CD4-positive, alpha-beta T cell treated with Interleukin-6 at 100 ng/mL for 8 hours (primary cell): ENCODE data around the gene ABTB1.
"Not testable (repeated sequence)": the region's sequence is repeated elsewhere in the genome, so short reads cannot be mapped to it uniquely, and the experiment has no call there.

Experiments
- DNase-seq: peaks from one replicate; pipeline ENCODE4 v3.0.0-alpha.2; 2020; ENCODE audit warnings: mixed read lengths, low spot score

ABTB1 gene

GRCh38 chr3:127704840-127705239, 32.1 kb downstream of the ABTB1 start:
- not testable (repeated sequence) for DNase-seq

GRCh38 chr3:127706312-127706711, 33.6 kb downstream of the ABTB1 start:
- no peak for DNase-seq

GRCh38 chr3:127706785-127707351, 34.1 kb downstream of the ABTB1 start:
- no peak for DNase-seq

- DNase-seq: no peak
Observed at GRCh38 chr3:127707851-127708411, 35.2 kb downstream of the ABTB1 start.

- DNase-seq: no peak
Observed at GRCh38 chr3:127708837-127709236, 36.1 kb downstream of the ABTB1 start.

GRCh38 chr3:127709320-127710060, 36.7 kb downstream of the ABTB1 start:
- no peak for DNase-seq

- DNase-seq: no peak
Observed at GRCh38 chr3:127710155-127710941, 37.6 kb downstream of the ABTB1 start.

GRCh38 chr3:127711021-127711695, 38.4 kb downstream of the ABTB1 start:
- DNase-seq: no peak

GRCh38 chr3:127711896-127712295, 39.1 kb downstream of the ABTB1 start:
- no peak for DNase-seq

GRCh38 chr3:127712461-127712860, 39.7 kb downstream of the ABTB1 start:
- DNase-seq: no peak

GRCh38 chr3:127712881-127713771, 40.4 kb downstream of the ABTB1 start:
- no peak for DNase-seq

- DNase-seq: no peak
Observed at GRCh38 chr3:127714125-127714571, 41.4 kb downstream of the ABTB1 start.

GRCh38 chr3:127714866-127715265, 42.1 kb downstream of the ABTB1 start:
- no peak for DNase-seq

- DNase-seq: no peak
Observed at GRCh38 chr3:127715532-127715931, 42.8 kb downstream of the ABTB1 start.

- DNase-seq: no peak
Observed at GRCh38 chr3:127716384-127716783, 43.6 kb downstream of the ABTB1 start.

- no peak for DNase-seq
Observed at GRCh38 chr3:127717357-127718244, 44.8 kb downstream of the ABTB1 start.

GRCh38 chr3:127718245-127718915, 45.6 kb downstream of the ABTB1 start:
- no peak for DNase-seq

GRCh38 chr3:127718916-127719290, 46.2 kb downstream of the ABTB1 start:
- no peak for DNase-seq

- DNase-seq: no peak
Observed at GRCh38 chr3:127719369-127719768, 46.6 kb downstream of the ABTB1 start.
